Neutrophil (primary cell): Measurements from ENCODE around the gene EEFSEC.

Experiments used
- H3K27ac ChIP-seq: fragments of 200-600 bp; sonication (generic); 2 replicates; pipeline ENCODE4 v1.5.1; 2016; ENCODE audit warnings: mild to moderate bottlenecking, moderate library complexity
- H3K27me3 ChIP-seq: fragments of 200-600 bp; sonication (generic); 2 replicates; pipeline ENCODE4 v1.6.0; 2016; ENCODE audit warnings: mild to moderate bottlenecking
- H3K36me3 ChIP-seq: fragments of 200-600 bp; sonication (generic); 2 replicates; pipeline ENCODE4 v1.5.1; 2017
- H3K4me1 ChIP-seq, 2 experiments: fragments of 200-600 bp in 1 of 2; sonication (generic) in 1 of 2; 1 replicate in 1 of 2; 2 replicates in 1 of 2; pipeline versions ENCODE4 v1.5.1 to v1.6.1; 2013 to 2016; ENCODE audit warnings: low read depth in 1 of 2, low read length in 1 of 2, mild to moderate bottlenecking in 1 of 2, moderate library complexity in 1 of 2; ENCODE audit not compliant: control insufficient read depth in 1 of 2, insufficient read depth in 1 of 2
- H3K4me3 ChIP-seq, 2 experiments: fragments of 200-600 bp in 1 of 2; sonication (generic) in 1 of 2; 1 replicate in 1 of 2; 2 replicates in 1 of 2; pipeline ENCODE4 v1.5.1; 2013 to 2016; ENCODE audit warnings: low read depth in 1 of 2, low read length in 1 of 2, mild to moderate bottlenecking in 1 of 2, moderate library complexity in 1 of 2
- H3K9me3 ChIP-seq: fragments of 200-600 bp; sonication (generic); 2 replicates; pipeline ENCODE4 v1.5.1; 2016
- CTCF ChIP-seq: fragments of 200-600 bp; sonication (generic); IDR thresholded peaks from 2 replicates; pipeline ENCODE4 v1.5.1; 2016; ENCODE audit warnings: antibody characterized with exemption

Gene EEFSEC

GRCh38 chr3:128180436-128180835 lies 27.2 kb downstream of the EEFSEC start:
- Histone ChIP-seq H3K9me3 (no peaks in the 10 kb centered on the region), H3K27ac (no peak overlapping the region), H3K4me3 (no peak overlapping the region), H3K36me3 (no peaks in the 10 kb centered on the region), H3K4me1 (peaks cover 7 to 13% of the 10 kb centered on the region in 2 experiments), H3K27me3 (no peaks in the 10 kb centered on the region)
- no peak for TF ChIP-seq CTCF

- H3K4me1 ChIP-seq, result peaks cover 5 to 12% of the 10 kb centered on the region in 2 experiments
- H3K27ac ChIP-seq, result no peak overlapping the region
- no peak for TF ChIP-seq CTCF
- H3K4me3 ChIP-seq, result no peak overlapping the region
- H3K9me3 ChIP-seq, result no peaks in the 10 kb centered on the region
- no peaks in the 10 kb centered on the region for H3K27me3 ChIP-seq
- H3K36me3 ChIP-seq, result no peaks in the 10 kb centered on the region
Measured at GRCh38 chr3:128180913-128181312, 27.6 kb downstream of the EEFSEC start.

- H3K9me3 ChIP-seq, result no peaks in the 10 kb centered on the region
- H3K4me1 ChIP-seq, result peaks cover 2 to 9% of the 10 kb centered on the region in 2 experiments
- no peaks in the 10 kb centered on the region for H3K27me3 ChIP-seq
- H3K27ac ChIP-seq, result no peak overlapping the region
- H3K36me3 ChIP-seq, result no peaks in the 10 kb centered on the region
- no peak for TF ChIP-seq CTCF
- no peak overlapping the region for H3K4me3 ChIP-seq
Measured at GRCh38 chr3:128182656-128183055, 29.4 kb downstream of the EEFSEC start.

GRCh38 chr3:128185630-128186447 lies 32.6 kb downstream of the EEFSEC start:
- TF ChIP-seq CTCF, result no peak
- H3K9me3 ChIP-seq, result no peaks in the 10 kb centered on the region
- H3K27me3 ChIP-seq, result no peaks in the 10 kb centered on the region
- H3K4me1 ChIP-seq, result peaks cover 0 to 3% of the 10 kb centered on the region in 2 experiments
- H3K27ac ChIP-seq, result no peak overlapping the region
- H3K4me3 ChIP-seq, result no peak overlapping the region
- H3K36me3 ChIP-seq, result no peaks in the 10 kb centered on the region

- peaks cover 0 to 7% of the 10 kb centered on the region in 2 experiments for H3K4me1 ChIP-seq
- no peak overlapping the region for H3K27ac ChIP-seq
- no peaks in the 10 kb centered on the region for H3K9me3 ChIP-seq
- no peak overlapping the region for H3K4me3 ChIP-seq
- TF ChIP-seq CTCF, result no peak
- no peaks in the 10 kb centered on the region for H3K36me3 ChIP-seq
- no peaks in the 10 kb centered on the region for H3K27me3 ChIP-seq
Measured at GRCh38 chr3:128187495-128187894, 34.2 kb downstream of the EEFSEC start.
